Activated CD4-positive, alpha-beta T cell treated with anti-CD3 and anti-CD28 coated beads, Interleukin-2, amount 10 ng/mL, durations not matched to agents 7 days and 5 days (primary cell): Measurements from ENCODE around the gene PPP1R14B. TPM values are rescaled to one million over a fixed set of nuclear protein-coding genes. Genes with fewer than 3 reads are reported as not detected.

Experiments
- CTCF ChIA-PET: fragments of 350-600 bp; sonication (Branson Sonifier 250); formaldehyde crosslinking; loops from one replicate; lab custom pipeline; 2021; ENCODE audit warnings: antibody characterized with exemption; lab: Charles Lee
- POLR2A ChIA-PET: fragments of 350-600 bp; sonication (Branson Sonifier 250); formaldehyde crosslinking; loops from one replicate; lab custom pipeline; 2021; ENCODE audit warnings: antibody characterized with exemption; lab: Charles Lee
- DNase-seq: peaks from one replicate; pipeline ENCODE4 v3.0.0-alpha.2; 2020
- H3K27ac Mint-ChIP-seq: one replicate; pipeline ENCODE4 v1.8.0; 2021; ENCODE audit warnings: mild to moderate bottlenecking, moderate library complexity, mixed read lengths
- H3K27me3 Mint-ChIP-seq: one replicate; pipeline ENCODE4 v1.8.0; 2021; ENCODE audit warnings: mixed read lengths
- H3K36me3 Mint-ChIP-seq: one replicate; pipeline ENCODE4 v1.8.0; 2021; ENCODE audit warnings: low read depth, mixed read lengths
- H3K4me1 Mint-ChIP-seq: one replicate; pipeline ENCODE4 v1.8.0; 2021; ENCODE audit warnings: mixed read lengths
- H3K4me3 Mint-ChIP-seq: one replicate; pipeline ENCODE4 v1.8.0; 2021; ENCODE audit warnings: mild to moderate bottlenecking, moderate library complexity, mixed read lengths
- H3K9me3 Mint-ChIP-seq: one replicate; pipeline ENCODE4 v1.8.0; 2021; ENCODE audit warnings: mixed read lengths
- total RNA-seq, 2 experiments: library from RNA; stranded (reverse); gene quantifications; one replicate each; pipeline ENCODE4 v1.2.3, GENCODE V29; 2021

Gene PPP1R14B
- total RNA-seq: 10 to 100 TPM; 81.1 to 86.0 TPM

- Mint-ChIP-seq H3K9me3 (no peaks in the 10 kb centered on the region), H3K36me3 (peaks cover 9% of the 10 kb centered on the region), H3K27me3 (no peaks in the 10 kb centered on the region), H3K27ac (peak within 1 kb of the TSS; percentile 87), H3K4me3 (peak within 1 kb of the TSS; percentile 81), H3K4me1 (peaks cover 48% of the 10 kb centered on the region)
- ChIA-PET CTCF (interaction anchor here (0.6 to 11.3 kb wide), 7 partner anchors 9 to 1453 kb away, joined by 3 to 162 read pairs (median 4); partner anchors contain the start of gene CATSPERZ), POLR2A (no interaction called here)
- peak; percentile 82 for DNase-seq
Observed at GRCh38 chr11:64246871-64247728, at the start of gene PPP1R14B. Gene PPP1R14B (minus strand): TSS chr11:64246943. CDS start chr11:64246673, 270 bp downstream.

- peaks cover 79% of the 10 kb centered on the region for H3K27me3 Mint-ChIP-seq
- DNase-seq: no peak
- POLR2A ChIA-PET: no interaction called here
- no peaks in the 10 kb centered on the region for H3K36me3 Mint-ChIP-seq
- H3K27ac Mint-ChIP-seq: no peak overlapping the region
- H3K4me1 Mint-ChIP-seq: peaks cover 25% of the 10 kb centered on the region
- H3K9me3 Mint-ChIP-seq: no peaks in the 10 kb centered on the region
- H3K4me3 Mint-ChIP-seq: no peak overlapping the region
- CTCF ChIA-PET: interaction anchor here (0.8 to 2.5 kb wide), 5 partner anchors 8 to 91 kb away, joined by 3 to 8 read pairs (median 4); partner anchors contain the start of genes BAD, PRDX5 and TRMT112
Observed at GRCh38 chr11:64296236-64296635, 49.5 kb upstream of the PPP1R14B start.

GRCh38 chr11:64295760-64296159 lies 49.0 kb upstream of the PPP1R14B start:
- Mint-ChIP-seq H3K36me3 (peaks cover under 1% of the 10 kb centered on the region), H3K27me3 (peaks cover 80% of the 10 kb centered on the region)
- CTCF ChIA-PET: interaction anchor here (0.7 to 2.5 kb wide), 4 partner anchors 9 to 350 kb away, joined by 3 to 8 read pairs (median 4); no protein-coding TSS in a partner anchor

GRCh38 chr11:64294774-64295173 lies 48.0 kb upstream of the PPP1R14B start:
- Mint-ChIP-seq H3K36me3 (peaks cover 2% of the 10 kb centered on the region), H3K27me3 (peaks cover 79% of the 10 kb centered on the region), H3K9me3 (no peaks in the 10 kb centered on the region), H3K4me3 (no peak overlapping the region), H3K4me1 (peaks cover 19% of the 10 kb centered on the region), H3K27ac (no peak overlapping the region)
- ChIA-PET CTCF (interaction anchor here (0.6 to 2.5 kb wide), 7 partner anchors 8 to 349 kb away, joined by 3 to 8 read pairs (median 4); no protein-coding TSS in a partner anchor), POLR2A (no interaction called here)
- no peak for DNase-seq

More at GRCh38 chr11:64295760-64296159, 49.0 kb upstream of the PPP1R14B start:
- peaks cover 23% of the 10 kb centered on the region for H3K4me1 Mint-ChIP-seq
- POLR2A ChIA-PET: no interaction called here
- no peaks in the 10 kb centered on the region for H3K9me3 Mint-ChIP-seq
- no peak overlapping the region for H3K4me3 Mint-ChIP-seq
- DNase-seq: no peak
- H3K27ac Mint-ChIP-seq: no peak overlapping the region

GRCh38 chr11:64292460-64293254 lies 45.9 kb upstream of the PPP1R14B start:
- ChIA-PET POLR2A (no interaction called here), CTCF (interaction anchor here (1.5 to 5.1 kb wide), 2 partner anchors 10 to 47 kb away, joined by 4 to 50 read pairs; partner anchors contain the start of gene ESRRA)
- peaks cover 15% of the 10 kb centered on the region for H3K4me1 Mint-ChIP-seq
- no peak for DNase-seq
- H3K27me3 Mint-ChIP-seq: peaks cover 63% of the 10 kb centered on the region
- peaks cover 3% of the 10 kb centered on the region for H3K36me3 Mint-ChIP-seq
- H3K9me3 Mint-ChIP-seq: no peaks in the 10 kb centered on the region
- H3K27ac Mint-ChIP-seq: no peak overlapping the region
- no peak overlapping the region for H3K4me3 Mint-ChIP-seq

- Mint-ChIP-seq H3K4me1 (peaks cover 13% of the 10 kb centered on the region), H3K27ac (no peak overlapping the region), H3K9me3 (no peaks in the 10 kb centered on the region), H3K27me3 (peaks cover 56% of the 10 kb centered on the region), H3K36me3 (peaks cover 4% of the 10 kb centered on the region), H3K4me3 (no peak overlapping the region)
- DNase-seq: no peak
- POLR2A ChIA-PET: no interaction called here
- CTCF ChIA-PET: interaction anchor here (1.5 to 5.1 kb wide), 2 partner anchors 11 to 46 kb away, joined by 4 to 50 read pairs; partner anchors contain the start of gene ESRRA
Observed at GRCh38 chr11:64291752-64292459, 45.2 kb upstream of the PPP1R14B start.

GRCh38 chr11:64291262-64291751 lies 44.6 kb upstream of the PPP1R14B start, which contains the start of gene KCNK4:
Gene KCNK4 (plus strand): TSS chr11:64291302. CDS start chr11:64293019, 1,717 bp downstream.
- no peaks in the 10 kb centered on the region for H3K9me3 Mint-ChIP-seq
- peak within 1 kb of the TSS; percentile 26 for H3K4me3 Mint-ChIP-seq
- peaks cover 50% of the 10 kb centered on the region for H3K27me3 Mint-ChIP-seq
- H3K27ac Mint-ChIP-seq: no peak within 1 kb of the TSS
- no peak for DNase-seq
- ChIA-PET POLR2A (no interaction called here), CTCF (interaction anchor here (5.1 kb wide), 1 partner anchor 12 kb away, joined by 50 read pairs; the partner anchor contains the start of gene ESRRA)
- peaks cover 4% of the 10 kb centered on the region for H3K36me3 Mint-ChIP-seq
- H3K4me1 Mint-ChIP-seq: peaks cover 19% of the 10 kb centered on the region

GRCh38 chr11:64290352-64291261 lies 43.9 kb upstream of the PPP1R14B start:
- no peaks in the 10 kb centered on the region for H3K9me3 Mint-ChIP-seq
- peaks cover 4% of the 10 kb centered on the region for H3K36me3 Mint-ChIP-seq
- CTCF ChIA-PET: interaction anchor here (1.1 to 5.1 kb wide), 3 partner anchors 12 to 84 kb away, joined by 3 to 50 read pairs (median 5); partner anchors contain the start of genes ESRRA and FERMT3
- H3K27me3 Mint-ChIP-seq: peaks cover 43% of the 10 kb centered on the region
- H3K4me3 Mint-ChIP-seq: peak overlapping the region; percentile 26
- POLR2A ChIA-PET: no interaction called here
- H3K4me1 Mint-ChIP-seq: peaks cover 22% of the 10 kb centered on the region
- H3K27ac Mint-ChIP-seq: no peak overlapping the region
- no peak for DNase-seq

GRCh38 chr11:64289002-64289564 lies 42.3 kb upstream of the PPP1R14B start:
- Mint-ChIP-seq H3K27ac (no peak overlapping the region), H3K4me3 (no peak overlapping the region), H3K27me3 (peaks cover 30% of the 10 kb centered on the region), H3K4me1 (peaks cover 24% of the 10 kb centered on the region), H3K9me3 (no peaks in the 10 kb centered on the region), H3K36me3 (peaks cover 4% of the 10 kb centered on the region)
- ChIA-PET CTCF (interaction anchor here (0.8 to 5.1 kb wide), 3 partner anchors 10 to 14 kb away, joined by 3 to 50 read pairs (median 3); partner anchors contain the start of gene ESRRA), POLR2A (no interaction called here)
- DNase-seq: no peak

- Mint-ChIP-seq H3K4me1 (peaks cover 26% of the 10 kb centered on the region), H3K9me3 (no peaks in the 10 kb centered on the region), H3K27me3 (peaks cover 22% of the 10 kb centered on the region), H3K27ac (no peak overlapping the region), H3K36me3 (peaks cover 4% of the 10 kb centered on the region), H3K4me3 (no peak overlapping the region)
- POLR2A ChIA-PET: no interaction called here
- no peak for DNase-seq
- CTCF ChIA-PET: interaction anchor here (10.4 kb wide), 1 partner anchor 15 kb away, joined by 92 read pairs; the partner anchor contains the start of genes CATSPERZ and ESRRA
Observed at GRCh38 chr11:64288353-64288750, 41.6 kb upstream of the PPP1R14B start.
